ENCODE data around the gene TNFRSF12A. TPM values are rescaled to one million over a fixed set of nuclear protein-coding genes. Genes with fewer than 3 reads are reported as not detected.
"Not testable (repeated sequence)": the region's sequence is repeated elsewhere in the genome, so short reads cannot be mapped to it uniquely, and the experiment has no call there.

Gene TNFRSF12A
- total and polyA plus RNA-seq, 9 donors, result 3.7 to 52.5 (median 8.5) TPM

GRCh38 chr16:3051494-3051893 lies 31.3 kb downstream of the TNFRSF12A start:
- Histone ChIP-seq H3K4me3 (no peak overlapping the region), H3K27me3 (no peaks in the 10 kb centered on the region), H3K27ac (no peak overlapping the region), H3K9me3 (no peaks in the 10 kb centered on the region), H3K4me1 (ENCODE audit: insufficient read depth) (no peaks in the 10 kb centered on the region), H3K36me3 (no peaks in the 10 kb centered on the region)
- intact Hi-C loops (cut with DNase I), result loop anchor here in 1 of 4 donors (10.0 kb wide), 1 partner anchor 113 kb away; no protein-coding TSS in a partner anchor
- WGBS, 3 donors, result 66 to 70% (median 66%) methylated on average over 9 of the region's 9 CpGs
- TF ChIP-seq POLR2A (IDR thresholded peaks at IDR 0.05) (no peak), EP300 (IDR thresholded peaks at IDR 0.05) (no peak), CTCF (IDR thresholded peaks at IDR 0.05) (no peak)
- no peak for DNase-seq

GRCh38 chr16:3052571-3053329 lies 32.6 kb downstream of the TNFRSF12A start:
- WGBS, 3 donors, result 80 to 84% (median 84%) methylated on average over 10 to 12 of the region's 12 CpGs
- intact Hi-C loops (cut with DNase I), result loop anchor here in 1 of 4 donors (10.0 kb wide), 1 partner anchor 112 kb away; no protein-coding TSS in a partner anchor
- H3K9me3 ChIP-seq; DNase-seq; H3K27ac ChIP-seq; H3K36me3 ChIP-seq; H3K27me3 ChIP-seq; H3K4me1 ChIP-seq (ENCODE audit: insufficient read depth); H3K4me3 ChIP-seq: not testable (repeated sequence)

- H3K27me3 ChIP-seq; H3K36me3 ChIP-seq; H3K9me3 ChIP-seq; H3K4me1 ChIP-seq (ENCODE audit: insufficient read depth); DNase-seq; H3K4me3 ChIP-seq; H3K27ac ChIP-seq: not testable (repeated sequence)
- WGBS, 3 donors, result 86 to 91% (median 90%) methylated on average over 6 to 13 of the region's 13 CpGs
- intact Hi-C loops (cut with DNase I), result loop anchor here in 1 of 4 donors (10.0 kb wide), 1 partner anchor 111 kb away; no protein-coding TSS in a partner anchor
Measured at GRCh38 chr16:3053330-3053710, 33.2 kb downstream of the TNFRSF12A start.

GRCh38 chr16:3054965-3055733 lies 35.0 kb downstream of the TNFRSF12A start:
- no peak for DNase-seq
- H3K27ac ChIP-seq, result no peak overlapping the region
- no peak overlapping the region for H3K4me3 ChIP-seq
- H3K36me3 ChIP-seq, result no peaks in the 10 kb centered on the region
- no peak for TF ChIP-seq POLR2A (IDR thresholded peaks at IDR 0.05)
- no peak for TF ChIP-seq EP300 (IDR thresholded peaks at IDR 0.05)
- no peak for TF ChIP-seq CTCF (IDR thresholded peaks at IDR 0.05)
- WGBS, 3 donors, result 83 to 84% (median 83%) methylated on average over 17 of the region's 17 CpGs
- no peaks in the 10 kb centered on the region for H3K9me3 ChIP-seq
- peaks cover 8% of the 10 kb centered on the region for H3K4me1 ChIP-seq (ENCODE audit: insufficient read depth)
- intact Hi-C loops (cut with DNase I), result loop anchor here in 3 of 4 donors (5.0 to 10.0 kb wide), 2 partner anchors 110 to 112 kb away; no protein-coding TSS in a partner anchor
- no peaks in the 10 kb centered on the region for H3K27me3 ChIP-seq

- intact Hi-C loops (cut with DNase I), result loop anchor here in 3 of 4 donors (5.0 to 10.0 kb wide), 2 partner anchors 109 to 112 kb away; no protein-coding TSS in a partner anchor
- not testable (repeated sequence) for DNase-seq; H3K4me1 ChIP-seq (ENCODE audit: insufficient read depth); H3K4me3 ChIP-seq; H3K36me3 ChIP-seq; H3K27me3 ChIP-seq; H3K9me3 ChIP-seq; H3K27ac ChIP-seq
- WGBS, 3 donors, result 41 to 51% (median 45%) methylated on average over 8 to 9 of the region's 9 CpGs
Measured at GRCh38 chr16:3055734-3056115, 35.6 kb downstream of the TNFRSF12A start.
